ENCODE data around the gene INSL3.

- TF ChIP-seq CTCF (IDR thresholded peaks at IDR 0.05; ENCODE audit: low read depth, low read length): no peak
- TF ChIP-seq MAX (IDR thresholded peaks at IDR 0.05; ENCODE audit: low read depth, low read length): no peak
- TF ChIP-seq POLR2A (IDR thresholded peaks at IDR 0.05; ENCODE audit: extremely low read depth, insufficient read length): no peak
- TF ChIP-seq MYC (IDR thresholded peaks at IDR 0.05; ENCODE audit: low read depth, low read length): no peak
Measured at GRCh38 chr19:17807731-17808316, 13.5 kb downstream of the INSL3 start.
